OCI-LY3 (cell line): ENCODE data around the gene CAMTA1.

ENCODE experiments used
- H2AFZ ChIP-seq: fragments of 200-600, 300-600 bp; shearing (Covaris generic); 2 replicates; pipeline ENCODE4 v1.6.0; 2014; ENCODE audit warnings: antibody characterized with exemption, low read depth, low read length
- H3K27ac ChIP-seq: fragments of 200-600, 300-600 bp; sonication (generic); 2 replicates; pipeline ENCODE4 v1.5.1; 2014; ENCODE audit warnings: mild to moderate bottlenecking, low read length, moderate library complexity, mixed read lengths
- H3K27me3 ChIP-seq: fragments of 200-600, 300-600 bp; sonication (generic); 2 replicates; pipeline ENCODE4 v1.6.1; 2014; ENCODE audit warnings: low read depth, low read length, mixed read lengths
- H3K36me3 ChIP-seq: fragments of 200-600, 300-600 bp; sonication (generic); replicated peaks from 2 replicates; pipeline ENCODE3; 2014; ENCODE audit warnings: low read depth, low read length, mixed read lengths
- H3K4me1 ChIP-seq: fragments of 300-600, 200-600 bp; sonication (generic); 2 replicates; pipeline ENCODE4 v1.6.1; 2014; ENCODE audit warnings: low read length, mixed read lengths
- H3K4me2 ChIP-seq: fragments of 200-600, 300-600 bp; sonication (generic); 2 replicates; pipeline ENCODE4 v1.6.1; 2014; ENCODE audit warnings: low read length, mixed read lengths
- H3K4me3 ChIP-seq: fragments of 300-600, 200-600 bp; sonication (generic); 2 replicates; pipeline ENCODE4 v1.5.1; 2014; ENCODE audit warnings: antibody characterized with exemption, mild to moderate bottlenecking, low read length, moderate library complexity
- H3K79me2 ChIP-seq: fragments of 300-600, 200-600 bp; shearing (Covaris generic); 2 replicates; pipeline ENCODE4 v1.6.1; 2014; ENCODE audit warnings: mild to moderate bottlenecking, low read length, mixed read lengths
- H3K9ac ChIP-seq: fragments of 300-600, 200-600 bp; shearing (Covaris generic); 2 replicates; pipeline ENCODE4 v1.6.0; 2014; ENCODE audit warnings: mild to moderate bottlenecking, low read length, moderate library complexity
- H3K9me3 ChIP-seq: fragments of 200-600, 300-600 bp; shearing (Covaris generic); 2 replicates; pipeline ENCODE4 v1.6.1; 2014; ENCODE audit warnings: low read length, mixed read lengths; ENCODE audit not compliant: insufficient read depth
- H4K20me1 ChIP-seq: fragments of 200-600, 300-600 bp; sonication (generic); 2 replicates; pipeline ENCODE4 v1.6.1; 2016; ENCODE audit warnings: low read length, mixed read lengths; ENCODE audit not compliant: insufficient read depth
- EZH2phosphoT487 ChIP-seq: fragments of 200-600 bp; shearing (Covaris generic); IDR thresholded peaks from 2 replicates; pipeline ENCODE4 v1.6.1; 2018; ENCODE audit warnings: antibody characterized with exemption, mixed run types, low read depth
- TF ChIP-seq, protein P1 (sequence below): fragments of 200-600, 300-600 bp; sonication (generic); IDR thresholded peaks from 2 replicates; pipeline ENCODE4 v1.5.1; 2014; ENCODE audit warnings: antibody characterized with exemption, low read length, low read depth

CAMTA1 gene

DNA sequence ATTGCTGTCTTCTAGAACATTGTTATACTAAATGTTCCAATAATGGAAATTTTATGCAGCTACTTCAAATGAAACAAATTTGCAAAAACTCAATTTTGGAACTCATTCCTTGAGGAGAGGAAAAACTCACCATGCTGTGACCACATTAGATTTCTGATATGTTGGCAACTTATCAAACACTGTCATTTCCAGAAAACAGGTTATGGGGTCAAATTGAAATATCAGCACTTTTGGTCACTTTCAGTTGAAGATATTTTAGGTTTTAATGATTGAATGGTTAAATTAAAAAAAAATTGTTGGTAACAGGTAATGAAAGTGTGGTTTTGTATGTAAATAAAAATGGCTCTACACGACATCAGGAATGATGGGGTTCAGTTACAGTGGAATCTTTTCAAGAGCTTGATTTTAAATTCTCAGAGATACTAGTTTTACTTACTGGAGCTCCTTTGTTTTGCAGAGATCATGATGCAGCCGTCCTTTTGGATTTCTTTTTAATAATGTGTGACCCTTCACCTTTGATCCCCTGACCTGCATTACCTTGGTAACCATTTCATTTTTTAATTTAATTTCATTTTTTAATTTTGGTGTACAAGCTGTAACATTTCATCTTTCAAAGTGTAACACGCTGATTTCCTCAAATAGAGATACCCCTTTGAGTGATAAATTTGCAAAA, 86.2 kb downstream of the CAMTA1 start:
- Histone ChIP-seq H3K27me3 (no peaks in the 10 kb centered on the region), H3K9ac (no peak overlapping the region), H3K9me3 (no peaks in the 10 kb centered on the region), H3K79me2 (peaks cover 16% of the 10 kb centered on the region), H4K20me1 (0 out of 2 replicates have a peak, but pooled peaks cover 2% of the 10 kb centered on the region), H3K4me1 (peaks cover 3% of the 10 kb centered on the region; the same call in 1 of the 2 replicates), H3K4me3 (no peak overlapping the region), H3K27ac (no peak overlapping the region), H2AFZ (no peak overlapping the region), H3K36me3 (no peaks in the 10 kb centered on the region), H3K4me2 (no peak overlapping the region)
- no peak for TF ChIP-seq EZH2phosphoT487
- TF ChIP-seq, protein P1, sequence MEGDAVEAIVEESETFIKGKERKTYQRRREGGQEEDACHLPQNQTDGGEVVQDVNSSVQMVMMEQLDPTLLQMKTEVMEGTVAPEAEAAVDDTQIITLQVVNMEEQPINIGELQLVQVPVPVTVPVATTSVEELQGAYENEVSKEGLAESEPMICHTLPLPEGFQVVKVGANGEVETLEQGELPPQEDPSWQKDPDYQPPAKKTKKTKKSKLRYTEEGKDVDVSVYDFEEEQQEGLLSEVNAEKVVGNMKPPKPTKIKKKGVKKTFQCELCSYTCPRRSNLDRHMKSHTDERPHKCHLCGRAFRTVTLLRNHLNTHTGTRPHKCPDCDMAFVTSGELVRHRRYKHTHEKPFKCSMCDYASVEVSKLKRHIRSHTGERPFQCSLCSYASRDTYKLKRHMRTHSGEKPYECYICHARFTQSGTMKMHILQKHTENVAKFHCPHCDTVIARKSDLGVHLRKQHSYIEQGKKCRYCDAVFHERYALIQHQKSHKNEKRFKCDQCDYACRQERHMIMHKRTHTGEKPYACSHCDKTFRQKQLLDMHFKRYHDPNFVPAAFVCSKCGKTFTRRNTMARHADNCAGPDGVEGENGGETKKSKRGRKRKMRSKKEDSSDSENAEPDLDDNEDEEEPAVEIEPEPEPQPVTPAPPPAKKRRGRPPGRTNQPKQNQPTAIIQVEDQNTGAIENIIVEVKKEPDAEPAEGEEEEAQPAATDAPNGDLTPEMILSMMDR: no peak

GRCh38 chr1:6872573-6873261, 87.5 kb downstream of the CAMTA1 start:
- Histone ChIP-seq H3K9me3 (no peaks in the 10 kb centered on the region), H3K27ac (no peak overlapping the region), H3K27me3 (no peaks in the 10 kb centered on the region), H3K36me3 (no peaks in the 10 kb centered on the region), H3K4me2 (no peak overlapping the region), H3K9ac (no peak overlapping the region), H3K4me1 (peaks cover 3% of the 10 kb centered on the region; the same call in 1 of the 2 replicates), H3K79me2 (peaks cover 13% of the 10 kb centered on the region; the same call in 1 of the 2 replicates), H2AFZ (no peak overlapping the region), H4K20me1 (0 out of 2 replicates have a peak, but pooled peaks cover 2% of the 10 kb centered on the region), H3K4me3 (no peak overlapping the region)
- TF ChIP-seq, protein P1: no peak
- no peak for TF ChIP-seq EZH2phosphoT487

GRCh38 chr1:6873298-6874015, 88.2 kb downstream of the CAMTA1 start:
- H2AFZ ChIP-seq: no peak overlapping the region
- H3K4me2 ChIP-seq: no peak overlapping the region
- peaks cover 13% of the 10 kb centered on the region; the same call in 1 of the 2 replicates for H3K79me2 ChIP-seq
- no peaks in the 10 kb centered on the region for H3K27me3 ChIP-seq
- no peak overlapping the region for H3K27ac ChIP-seq
- peaks cover 2% of the 10 kb centered on the region; the same call in 1 of the 2 replicates for H3K4me1 ChIP-seq
- 0 out of 2 replicates have a peak, but pooled peaks cover 2% of the 10 kb centered on the region for H4K20me1 ChIP-seq
- H3K36me3 ChIP-seq: no peaks in the 10 kb centered on the region
- no peak overlapping the region for H3K9ac ChIP-seq
- no peak overlapping the region for H3K4me3 ChIP-seq
- no peak for TF ChIP-seq EZH2phosphoT487
- TF ChIP-seq, protein P1: no peak
- no peaks in the 10 kb centered on the region for H3K9me3 ChIP-seq

- TF ChIP-seq, protein P1: no peak
- TF ChIP-seq EZH2phosphoT487: no peak
- Histone ChIP-seq H3K4me2 (no peak overlapping the region), H3K9me3 (no peaks in the 10 kb centered on the region), H3K36me3 (no peaks in the 10 kb centered on the region), H3K4me3 (no peak overlapping the region), H3K4me1 (no peaks in the 10 kb centered on the region), H2AFZ (no peak overlapping the region), H3K9ac (no peak overlapping the region), H3K79me2 (peaks cover 7% of the 10 kb centered on the region; the same call in 1 of the 2 replicates), H3K27ac (no peak overlapping the region), H4K20me1 (0 out of 2 replicates have a peak, but pooled peaks cover 2% of the 10 kb centered on the region), H3K27me3 (no peaks in the 10 kb centered on the region)
Observed at GRCh38 chr1:6874298-6874697, 89.0 kb downstream of the CAMTA1 start.
